ENCODE results near the gene SDK1. TPM values are rescaled to one million over a fixed set of nuclear protein-coding genes. Genes with fewer than 3 reads are reported as not detected.
"Not testable (repeated sequence)": the region's sequence is repeated elsewhere in the genome, so short reads cannot be mapped to it uniquely, and the experiment has no call there.

SDK1 gene
- polyA plus RNA-seq, 2 of the 4 experiments (the other 2 are of a cell fraction), result 0.12 to 0.28 TPM

GRCh38 chr7:3753868-3754267, 452.8 kb downstream of the SDK1 start:
- ATAC-seq (no peak), DNase-seq (ENCODE audit: low read depth in 1 of 2, low spot score in 1 of 2) (no peak), FAIRE-seq (no peak)
- Histone ChIP-seq H3K4me2 (no peak overlapping the region), H3K4me3 (no peak overlapping the region), H3K4me1 (no peaks in the 10 kb centered on the region), H3K9me3 (0 out of 3 replicates have a peak, but pooled peaks cover 4% of the 10 kb centered on the region), H3K27ac (no peak overlapping the region)
- CTCF ChIA-PET, result no interaction called here
- TF ChIP-seq E2F6 (IDR thresholded peaks at IDR 0.05; ENCODE audit: borderline replicate concordance, low read depth) (no peak), FOSL2 (IDR thresholded peaks at IDR 0.05) (no peak), FOSL2 (CRISPR knock-in tag; IDR thresholded peaks at IDR 0.05) (no peak), RARB (CRISPR knock-in tag; IDR thresholded peaks at IDR 0.05) (no peak), BHLHE40 (IDR thresholded peaks at IDR 0.05; ENCODE audit: low read depth, low read length) (no peak), MAX (IDR thresholded peaks at IDR 0.05) (no peak), PBX3 (IDR thresholded peaks at IDR 0.05) (no peak), EHF (CRISPR knock-in tag; IDR thresholded peaks at IDR 0.05) (no peak), HOXB5 (CRISPR knock-in tag; IDR thresholded peaks at IDR 0.05) (no peak), RNF2 (IDR thresholded peaks at IDR 0.05; ENCODE audit: borderline replicate concordance, low read depth) (no peak), FOXS1 (CRISPR knock-in tag; IDR thresholded peaks at IDR 0.05) (no peak), HEYL (CRISPR knock-in tag; IDR thresholded peaks at IDR 0.05) (no peak), POLR2AphosphoS2 (conservative IDR thresholded peaks at IDR 0.05; ENCODE audit: low read length) (no peak), TP53 (CRISPR knock-in tag; IDR thresholded peaks at IDR 0.05) (no peak), USF2 (IDR thresholded peaks at IDR 0.05) (no peak), GATA3 (IDR thresholded peaks at IDR 0.05; ENCODE audit: borderline replicate concordance) (no peak), CEBPB (IDR thresholded peaks at IDR 0.05) (no peak), POLR2A (IDR thresholded peaks at IDR 0.05; ENCODE audit: low read length) (no peak)
- 72% methylated on average over 1 of the region's 1 CpG for WGBS (ENCODE audit: missing lambda C conversion rate)
- POLR2A ChIA-PET, result no interaction called here

- DNase-seq (ENCODE audit: low read depth in 1 of 2, low spot score in 1 of 2) (no peak), ATAC-seq (no peak), FAIRE-seq (no peak)
- Histone ChIP-seq H3K9me3 (0 out of 3 replicates have a peak, but pooled peaks cover 4% of the 10 kb centered on the region), H3K4me3 (no peak overlapping the region), H3K27ac (no peak overlapping the region), H3K4me2 (no peak overlapping the region), H3K4me1 (no peaks in the 10 kb centered on the region)
- ChIA-PET CTCF (no interaction called here), POLR2A (no interaction called here)
- 36% methylated on average over 15 of the region's 15 CpGs for WGBS (ENCODE audit: missing lambda C conversion rate)
- TF ChIP-seq POLR2AphosphoS2 (conservative IDR thresholded peaks at IDR 0.05; ENCODE audit: low read length) (no peak), EHF (CRISPR knock-in tag; IDR thresholded peaks at IDR 0.05) (no peak)
These were observed 453.7 kb downstream of the SDK1 start for GRCh38 chr7:3754493-3755341.

GRCh38 chr7:3755778-3756453, 454.9 kb downstream of the SDK1 start:
- POLR2A ChIA-PET; H3K4me1 ChIP-seq; H3K4me2 ChIP-seq; CTCF ChIA-PET; H3K9me3 ChIP-seq; H3K27ac ChIP-seq; DNase-seq (ENCODE audit: low read depth in 1 of 2, low spot score in 1 of 2); FAIRE-seq; H3K4me3 ChIP-seq; ATAC-seq: not testable (repeated sequence)
- WGBS (ENCODE audit: missing lambda C conversion rate), result 29% methylated on average over 8 of the region's 8 CpGs

Measured in A549 (cell line).